Calu3 (cell line): ENCODE data around the gene MORF4L1. TPM values are rescaled to one million over a fixed set of nuclear protein-coding genes. Genes with fewer than 3 reads are reported as not detected.

Experiments used
- BruUV-seq: library from RNA; stranded (reverse); fragments of 400-500 nt; replicated peaks from 2 replicates; lab custom pipeline; 2021; lab: Mats Ljungman, UMichigan
- CTCF ChIA-PET: fragments of 300-600 bp; sonication (Branson Sonifier 250); formaldehyde crosslinking; loops from one replicate; lab custom pipeline; 2022; ENCODE audit warnings: antibody characterized with exemption; lab: Charles Lee
- DNase-seq: peaks from one replicate; pipeline ENCODE4 v3.0.0; 2022
- H3K27ac Mint-ChIP-seq: one replicate; pipeline ENCODE4 v1.8.0; 2022; ENCODE audit warnings: mixed read lengths; ENCODE audit not compliant: unreplicated experiment
- H3K27me3 Mint-ChIP-seq: one replicate; pipeline ENCODE4 v1.8.0; 2022; ENCODE audit warnings: mixed read lengths; ENCODE audit not compliant: unreplicated experiment
- H3K36me3 Mint-ChIP-seq: one replicate; pipeline ENCODE4 v1.8.0; 2022; ENCODE audit warnings: mild to moderate bottlenecking, moderate library complexity, mixed read lengths; ENCODE audit not compliant: insufficient read depth, unreplicated experiment
- H3K4me1 Mint-ChIP-seq: one replicate; pipeline ENCODE4 v1.8.0; 2022; ENCODE audit warnings: mild to moderate bottlenecking, low read depth, mixed read lengths; ENCODE audit not compliant: unreplicated experiment
- H3K4me3 Mint-ChIP-seq: one replicate; pipeline ENCODE4 v1.8.0; 2022; ENCODE audit warnings: mild to moderate bottlenecking, low read depth, moderate library complexity, mixed read lengths; ENCODE audit not compliant: unreplicated experiment
- H3K9me3 Mint-ChIP-seq: one replicate; pipeline ENCODE4 v1.8.0; 2022; ENCODE audit warnings: low read depth, mixed read lengths; ENCODE audit not compliant: unreplicated experiment
- intact Hi-C: fragments of 100-400 bp; cut with micrococcal nuclease; formaldehyde crosslinking; loops from one replicate; pipeline ENCODE4 v1.10.0; 2022; ENCODE audit not compliant: unreplicated experiment
- total RNA-seq: library from RNA; stranded (reverse); gene quantifications from 2 replicates; pipeline ENCODE4 v1.2.3, GENCODE V29; 2022
- TF ChIP-seq, protein P1 (sequence below): fragments of 200-600 bp; IDR thresholded peaks from one replicate; pipeline ENCODE4 v1.8.0; 2022; ENCODE audit warnings: antibody characterized with exemption; ENCODE audit not compliant: unreplicated experiment

Gene MORF4L1
- total RNA-seq, 1 experiment from 2014 or later, result 335 TPM

DNA sequence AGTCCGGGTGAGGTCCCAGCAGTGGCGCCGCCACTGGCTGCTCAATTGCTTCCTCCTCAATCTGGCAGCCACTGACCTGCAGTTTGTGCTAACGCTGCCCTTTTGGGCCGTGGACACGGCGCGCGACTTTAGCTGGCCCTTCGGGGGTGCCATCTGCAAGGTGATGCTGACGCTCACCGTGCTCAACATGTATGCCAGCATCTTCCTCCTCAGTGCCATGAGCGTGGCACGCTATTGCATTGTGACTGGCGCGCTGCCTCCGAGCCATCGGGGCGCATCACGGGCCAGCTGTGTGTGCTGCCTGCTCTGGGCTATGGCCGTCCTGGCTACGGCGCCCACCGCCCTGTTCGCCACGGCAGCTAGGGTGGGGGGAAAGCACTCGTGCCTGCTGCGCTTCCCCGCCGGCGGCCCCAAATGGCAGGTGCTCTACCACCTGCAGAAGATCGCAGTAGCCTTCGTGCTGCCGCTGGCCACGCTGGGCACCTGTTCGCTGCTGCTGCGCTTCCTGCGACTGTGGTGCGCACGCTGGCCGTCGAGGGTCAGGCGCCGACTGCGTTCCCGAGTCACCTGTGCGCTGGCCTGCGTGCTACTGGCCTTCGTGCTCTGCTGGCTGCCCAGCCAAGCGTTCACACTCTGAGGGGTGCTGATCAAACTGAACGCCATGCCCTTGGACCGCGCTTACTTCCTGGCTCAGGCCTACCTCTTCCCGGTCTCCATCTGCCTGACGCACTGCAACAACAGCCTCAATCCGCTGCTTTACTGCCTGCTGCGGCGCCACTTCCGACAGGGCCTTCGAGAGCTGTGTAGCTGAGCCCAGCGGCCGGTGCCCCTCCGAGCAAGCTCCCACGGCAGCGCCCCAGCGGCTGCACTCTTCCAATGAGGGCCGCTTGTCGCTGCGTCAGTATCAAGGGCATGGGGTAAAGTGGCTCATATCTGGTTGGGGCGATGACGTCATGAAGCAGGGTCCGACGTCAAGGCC is 41.2 kb upstream of the MORF4L1 start:
- no peak for DNase-seq
- BruUV-seq, result no TSS peak
- Mint-ChIP-seq H3K9me3 (no peaks in the 10 kb centered on the region), H3K4me1 (no peaks in the 10 kb centered on the region), H3K36me3 (no peaks in the 10 kb centered on the region), H3K27me3 (peaks cover 50% of the 10 kb centered on the region), H3K4me3 (no peak overlapping the region), H3K27ac (no peak overlapping the region)
- intact Hi-C loops, result no loop called here
- CTCF ChIA-PET, result interaction anchor here (1.0 kb wide), 1 partner anchor 14 kb away, joined by 3 read pairs; no protein-coding TSS in a partner anchor
- TF ChIP-seq, protein P1, sequence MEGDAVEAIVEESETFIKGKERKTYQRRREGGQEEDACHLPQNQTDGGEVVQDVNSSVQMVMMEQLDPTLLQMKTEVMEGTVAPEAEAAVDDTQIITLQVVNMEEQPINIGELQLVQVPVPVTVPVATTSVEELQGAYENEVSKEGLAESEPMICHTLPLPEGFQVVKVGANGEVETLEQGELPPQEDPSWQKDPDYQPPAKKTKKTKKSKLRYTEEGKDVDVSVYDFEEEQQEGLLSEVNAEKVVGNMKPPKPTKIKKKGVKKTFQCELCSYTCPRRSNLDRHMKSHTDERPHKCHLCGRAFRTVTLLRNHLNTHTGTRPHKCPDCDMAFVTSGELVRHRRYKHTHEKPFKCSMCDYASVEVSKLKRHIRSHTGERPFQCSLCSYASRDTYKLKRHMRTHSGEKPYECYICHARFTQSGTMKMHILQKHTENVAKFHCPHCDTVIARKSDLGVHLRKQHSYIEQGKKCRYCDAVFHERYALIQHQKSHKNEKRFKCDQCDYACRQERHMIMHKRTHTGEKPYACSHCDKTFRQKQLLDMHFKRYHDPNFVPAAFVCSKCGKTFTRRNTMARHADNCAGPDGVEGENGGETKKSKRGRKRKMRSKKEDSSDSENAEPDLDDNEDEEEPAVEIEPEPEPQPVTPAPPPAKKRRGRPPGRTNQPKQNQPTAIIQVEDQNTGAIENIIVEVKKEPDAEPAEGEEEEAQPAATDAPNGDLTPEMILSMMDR, result no peak

DNA sequence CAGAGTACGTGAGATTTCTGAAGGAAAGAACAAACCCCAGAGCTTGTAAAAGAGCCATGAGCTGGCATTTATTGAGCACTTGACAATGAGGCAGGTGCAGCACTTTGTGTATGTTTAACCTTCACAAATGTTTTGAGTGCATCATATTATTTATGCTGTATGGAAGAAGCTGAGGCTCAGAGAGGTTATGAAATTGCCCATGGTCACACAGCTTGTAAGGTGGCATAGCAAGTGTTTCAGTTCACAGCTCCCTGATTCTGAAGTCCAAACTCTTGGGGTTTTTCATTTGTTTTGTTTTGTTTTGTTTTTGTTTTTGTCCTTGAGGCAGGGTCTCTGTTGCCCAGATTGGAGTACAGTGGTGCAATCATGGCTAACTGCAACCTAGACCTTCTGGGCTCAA is 36.4 kb upstream of the MORF4L1 start:
- Mint-ChIP-seq H3K27me3 (peaks cover 85% of the 10 kb centered on the region), H3K4me1 (no peaks in the 10 kb centered on the region), H3K9me3 (no peaks in the 10 kb centered on the region), H3K27ac (no peak overlapping the region), H3K4me3 (no peak overlapping the region), H3K36me3 (no peaks in the 10 kb centered on the region)
- no TSS peak for BruUV-seq
- TF ChIP-seq, protein P1, result no peak
- intact Hi-C loops, result no loop called here
- CTCF ChIA-PET, result no interaction called here
- DNase-seq, result no peak

DNA sequence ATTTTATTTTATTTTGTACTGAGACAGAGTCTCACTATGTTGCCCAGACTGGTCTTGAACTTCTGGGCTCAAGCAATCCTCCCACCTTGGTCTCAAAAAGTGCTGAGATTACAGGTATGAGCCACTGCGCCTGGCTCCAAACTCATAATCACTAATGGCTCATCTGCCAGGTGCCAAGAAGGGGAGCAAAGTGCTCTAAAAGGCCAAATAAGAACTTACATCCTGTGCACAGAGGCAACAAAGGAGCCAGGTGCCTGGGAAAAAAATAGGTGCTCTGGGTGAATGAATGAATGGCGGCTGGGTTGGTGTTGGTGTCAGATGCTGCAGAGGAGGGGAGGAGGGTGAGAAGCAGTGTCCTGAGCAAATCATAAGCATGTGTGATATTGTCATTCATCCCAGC is 35.6 kb upstream of the MORF4L1 start:
- H3K27ac Mint-ChIP-seq, result no peak overlapping the region

DNA sequence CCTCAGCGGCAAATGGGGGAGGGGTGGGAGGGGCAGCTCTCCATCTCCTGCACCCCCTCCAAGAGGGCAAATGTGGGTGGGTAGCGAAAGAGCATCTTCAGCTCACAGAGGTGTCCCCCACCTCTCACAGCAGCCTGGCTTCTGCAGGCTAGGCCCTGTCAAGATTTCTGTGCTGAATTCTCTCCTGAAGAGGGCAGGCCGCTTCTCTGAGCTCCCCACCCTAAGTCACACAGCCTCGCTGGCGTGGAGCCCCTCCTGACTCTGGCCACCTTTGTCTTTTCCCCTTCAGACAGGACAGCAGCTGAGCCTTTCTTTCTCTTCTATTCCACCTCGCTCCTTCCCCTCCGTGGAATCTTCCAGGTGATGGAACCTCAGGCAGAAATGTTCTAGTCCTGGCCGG is 35.1 kb upstream of the MORF4L1 start:
- BruUV-seq, result no TSS peak
- H3K27ac Mint-ChIP-seq, result no peak overlapping the region

More for the DNA sequence above, 35.6 kb upstream of the MORF4L1 start:
- Mint-ChIP-seq H3K4me3 (no peak overlapping the region), H3K4me1 (no peaks in the 10 kb centered on the region), H3K27me3 (peaks cover 78% of the 10 kb centered on the region), H3K36me3 (no peaks in the 10 kb centered on the region), H3K9me3 (no peaks in the 10 kb centered on the region)
- intact Hi-C loops, result no loop called here
- DNase-seq, result no peak
- no TSS peak for BruUV-seq
- TF ChIP-seq, protein P1, result no peak
- CTCF ChIA-PET, result interaction anchor here (0.9 kb wide), 1 partner anchor 22 kb away, joined by 3 read pairs; no protein-coding TSS in a partner anchor

More for the DNA sequence above, 35.1 kb upstream of the MORF4L1 start:
- H3K36me3 Mint-ChIP-seq, result no peaks in the 10 kb centered on the region
- CTCF ChIA-PET, result interaction anchor here (0.9 kb wide), 1 partner anchor 22 kb away, joined by 3 read pairs; no protein-coding TSS in a partner anchor
- peaks cover 74% of the 10 kb centered on the region for H3K27me3 Mint-ChIP-seq
- no peak overlapping the region for H3K4me3 Mint-ChIP-seq
- no peaks in the 10 kb centered on the region for H3K4me1 Mint-ChIP-seq
- intact Hi-C loops, result no loop called here
- TF ChIP-seq, protein P1, result no peak
- no peak for DNase-seq
- H3K9me3 Mint-ChIP-seq, result no peaks in the 10 kb centered on the region
